Measurements from ENCODE around the gene PBX4.
"Not testable (repeated sequence)": the region's sequence is repeated elsewhere in the genome, so short reads cannot be mapped to it uniquely, and the experiment has no call there.

The PBX4 gene

GRCh38 chr19:19610376-19611202 lies 7.9 kb downstream of the PBX4 start:
- no peaks in the 10 kb centered on the region for H3K27me3 ChIP-seq (ENCODE audit: insufficient read depth, poor library complexity, severe bottlenecking)
- no peak overlapping the region for H3K4me3 ChIP-seq (replicated peaks; ENCODE audit: insufficient read depth, low read length)
- no peak overlapping the region for H3K27ac ChIP-seq (replicated peaks)
- no peak for TF ChIP-seq GABPA (IDR thresholded peaks at IDR 0.05; ENCODE audit: low read depth)
- TF ChIP-seq REST (IDR thresholded peaks at IDR 0.05; ENCODE audit: insufficient replicate concordance, low read depth): no peak
- no peak for TF ChIP-seq POLR2AphosphoS5 (IDR thresholded peaks at IDR 0.05; ENCODE audit: low read depth)
- no peak for TF ChIP-seq CTCF (IDR thresholded peaks at IDR 0.05; ENCODE audit: insufficient read depth, low read length)
- no peak for TF ChIP-seq SPI1 (IDR thresholded peaks at IDR 0.05; ENCODE audit: borderline replicate concordance, low read depth)
- DNase-seq (ENCODE audit: low read depth in 1 of 2, low spot score in 1 of 2): no peak

GRCh38 chr19:19606686-19607085 lies 11.8 kb downstream of the PBX4 start:
- not testable (repeated sequence) for H3K27me3 ChIP-seq (ENCODE audit: insufficient read depth, poor library complexity, severe bottlenecking); DNase-seq (ENCODE audit: low read depth in 1 of 2, low spot score in 1 of 2); H3K4me3 ChIP-seq (replicated peaks; ENCODE audit: insufficient read depth, low read length); H3K27ac ChIP-seq (replicated peaks)

GRCh38 chr19:19606021-19606420 lies 12.5 kb downstream of the PBX4 start:
- TF ChIP-seq CTCF (IDR thresholded peaks at IDR 0.05; ENCODE audit: insufficient read depth, low read length) (no peak), GABPA (IDR thresholded peaks at IDR 0.05; ENCODE audit: low read depth) (no peak), REST (IDR thresholded peaks at IDR 0.05; ENCODE audit: insufficient replicate concordance, low read depth) (no peak), POLR2AphosphoS5 (IDR thresholded peaks at IDR 0.05; ENCODE audit: low read depth) (no peak), SPI1 (IDR thresholded peaks at IDR 0.05; ENCODE audit: borderline replicate concordance, low read depth) (no peak)
- DNase-seq (ENCODE audit: low read depth in 1 of 2, low spot score in 1 of 2): no peak
- Histone ChIP-seq H3K4me3 (replicated peaks; ENCODE audit: insufficient read depth, low read length) (no peak overlapping the region), H3K27ac (replicated peaks) (no peak overlapping the region), H3K27me3 (ENCODE audit: insufficient read depth, poor library complexity, severe bottlenecking) (no peaks in the 10 kb centered on the region)

- H3K27ac ChIP-seq (replicated peaks): no peak overlapping the region
- no peak for TF ChIP-seq GABPA (IDR thresholded peaks at IDR 0.05; ENCODE audit: low read depth)
- TF ChIP-seq POLR2AphosphoS5 (IDR thresholded peaks at IDR 0.05; ENCODE audit: low read depth): no peak
- no peak for TF ChIP-seq CTCF (IDR thresholded peaks at IDR 0.05; ENCODE audit: insufficient read depth, low read length)
- DNase-seq (ENCODE audit: low read depth in 1 of 2, low spot score in 1 of 2): no peak
Observed at GRCh38 chr19:19602713-19603324, 15.7 kb downstream of the PBX4 start.

More at GRCh38 chr19:19602713-19603324, 15.7 kb downstream of the PBX4 start:
- H3K4me3 ChIP-seq (replicated peaks; ENCODE audit: insufficient read depth, low read length): no peak overlapping the region
- H3K27me3 ChIP-seq (ENCODE audit: insufficient read depth, poor library complexity, severe bottlenecking): no peaks in the 10 kb centered on the region
